Mesendoderm (in vitro differentiated cells): ENCODE measurements around the gene CTIF.

Experiments
- DNase-seq: peaks from one replicate; pipeline ENCODE4 v3.0.0; 2013
- H2AK5ac ChIP-seq: 2 replicates; pipeline ENCODE4 v1.6.1; 2013; ENCODE audit warnings: low read length, inconsistent platforms
- H2BK120ac ChIP-seq: 2 replicates; pipeline ENCODE4 v1.6.1; 2013; ENCODE audit warnings: low read depth, mild to moderate bottlenecking, low read length, moderate library complexity, mixed read lengths
- H2BK15ac ChIP-seq: replicated peaks from 2 replicates; pipeline ENCODE4 v1.6.1; 2013; ENCODE audit warnings: low read depth, mild to moderate bottlenecking, moderate library complexity
- H2BK5ac ChIP-seq: 2 replicates; pipeline ENCODE4 v1.6.1; 2013; ENCODE audit warnings: low read length, inconsistent platforms
- H3K18ac ChIP-seq: 2 replicates; pipeline ENCODE4 v1.6.1; 2013; ENCODE audit warnings: mild to moderate bottlenecking, low read length, mixed read lengths
- H3K23ac ChIP-seq: one replicate; pipeline ENCODE4 v1.6.1; 2013; ENCODE audit warnings: low read length
- H3K27ac ChIP-seq: 2 replicates; pipeline ENCODE4 v1.5.1; 2013; ENCODE audit warnings: low read depth, mild to moderate bottlenecking, inconsistent platforms, low read length, moderate library complexity
- H3K27me3 ChIP-seq: 2 replicates; pipeline ENCODE4 v1.6.1; 2013; ENCODE audit warnings: low read length, control low read depth, mild to moderate bottlenecking, inconsistent platforms; ENCODE audit not compliant: insufficient read depth, poor library complexity
- H3K36me3 ChIP-seq: 2 replicates; pipeline ENCODE4 v1.6.1; 2013; ENCODE audit warnings: low read length, inconsistent platforms; ENCODE audit not compliant: control insufficient read depth, insufficient read depth
- H3K4ac ChIP-seq: one replicate; pipeline ENCODE4 v1.6.1; 2013; ENCODE audit warnings: low read depth, mild to moderate bottlenecking, low read length, moderate library complexity
- H3K4me1 ChIP-seq: 2 replicates; pipeline ENCODE4 v1.6.1; 2013; ENCODE audit warnings: low read depth, low read length, inconsistent platforms; ENCODE audit not compliant: control insufficient read depth
- H3K4me2 ChIP-seq: 2 replicates; pipeline ENCODE4 v1.6.1; 2013; ENCODE audit warnings: low read length
- H3K4me3 ChIP-seq: 2 replicates; pipeline ENCODE4 v1.5.1; 2013; ENCODE audit warnings: mild to moderate bottlenecking, low read length
- H3K56ac ChIP-seq: one replicate; pipeline ENCODE4 v1.6.1; 2013; ENCODE audit warnings: low read length
- H3K79me1 ChIP-seq: 2 replicates; pipeline ENCODE4 v1.6.1; 2013; ENCODE audit warnings: low read length, inconsistent platforms
- H3K79me2 ChIP-seq: 2 replicates; pipeline ENCODE4 v1.6.1; 2013; ENCODE audit warnings: mild to moderate bottlenecking, low read length; ENCODE audit not compliant: control insufficient read depth, insufficient read depth
- H3K9ac ChIP-seq: 2 replicates; pipeline ENCODE4 v1.6.1; 2013; ENCODE audit warnings: low read length, inconsistent platforms
- H4K5ac ChIP-seq: one replicate; pipeline ENCODE4 v1.6.1; 2013; ENCODE audit warnings: low read length
- H4K8ac ChIP-seq: one replicate; pipeline ENCODE4 v1.6.1; 2013; ENCODE audit warnings: low read depth, mild to moderate bottlenecking, control low read depth, low read length, moderate library complexity
- WGBS: extraction: QIAGEN DNeasy Blood & Tissue Kit; methylation state at CpG from one replicate; pipeline ENCODE4 v1.1.7; 2013; ENCODE audit warnings: low lambda C conversion rate, missing lambda C conversion rate; ENCODE audit not compliant: insufficient coverage; ENCODE audit errors: extremely low coverage; 5-methylcytosine and 5-hydroxymethylcytosine counted together

The CTIF gene

DNA sequence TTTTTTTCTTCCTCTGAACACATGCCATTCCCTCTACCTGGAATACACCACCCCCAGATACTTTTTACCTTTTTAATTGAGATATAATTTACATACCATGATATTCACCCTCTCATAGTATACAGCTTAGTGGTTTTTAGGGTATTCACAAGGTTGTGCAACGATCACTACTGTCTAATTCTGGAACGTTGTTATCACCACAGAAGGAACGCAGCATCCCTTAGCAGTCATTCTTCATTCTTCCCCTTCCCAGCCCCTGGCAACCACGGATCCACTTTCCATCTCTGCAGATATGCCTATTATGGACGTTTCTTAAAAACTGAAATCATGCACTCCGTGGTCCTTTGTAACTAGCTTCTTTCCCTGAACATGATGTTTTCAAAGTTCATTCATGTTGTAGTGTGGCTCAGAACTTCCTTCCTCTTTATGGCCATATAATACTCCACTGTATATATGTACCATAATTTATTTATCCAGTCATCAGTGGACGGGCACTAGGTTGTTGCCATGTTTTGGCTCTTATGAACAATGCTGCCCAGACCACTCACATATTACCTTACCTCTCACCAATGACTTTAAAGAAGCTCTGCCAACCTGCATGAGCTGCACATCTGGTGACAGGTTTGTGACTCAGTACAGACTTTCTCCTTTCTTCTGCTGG lies 168.9 kb downstream of the CTIF start:
- no peak overlapping the region for H4K5ac ChIP-seq
- no peak overlapping the region for H2BK120ac ChIP-seq
- DNase-seq, result no peak
- H3K4ac ChIP-seq, result no peak overlapping the region
- WGBS, result no CpG with 5 or more reads among the region's 7 CpGs
- H3K36me3 ChIP-seq, result no peaks in the 10 kb centered on the region
- H3K27me3 ChIP-seq, result no peaks in the 10 kb centered on the region
- no peak overlapping the region for H3K56ac ChIP-seq
- H3K27ac ChIP-seq, result no peak overlapping the region
- H3K79me2 ChIP-seq, result no peaks in the 10 kb centered on the region
- no peak overlapping the region for H2BK5ac ChIP-seq
- no peak overlapping the region for H3K18ac ChIP-seq
- H3K4me1 ChIP-seq, result no peaks in the 10 kb centered on the region
- H3K23ac ChIP-seq, result no peak overlapping the region
- H4K8ac ChIP-seq, result no peak overlapping the region
- no peak overlapping the region for H3K4me2 ChIP-seq
- no peaks in the 10 kb centered on the region for H3K79me1 ChIP-seq
- H3K4me3 ChIP-seq, result no peak overlapping the region
- H2AK5ac ChIP-seq, result no peak overlapping the region
- no peak overlapping the region for H2BK15ac ChIP-seq
- H3K9ac ChIP-seq, result no peak overlapping the region

GRCh38 chr18:48708807-48709206 lies 170.0 kb downstream of the CTIF start:
- Histone ChIP-seq H2AK5ac (no peak overlapping the region), H3K4me3 (no peak overlapping the region), H2BK120ac (no peak overlapping the region), H4K5ac (no peak overlapping the region), H3K36me3 (no peaks in the 10 kb centered on the region), H3K27ac (no peak overlapping the region), H3K23ac (no peak overlapping the region), H2BK15ac (no peak overlapping the region), H2BK5ac (no peak overlapping the region), H3K79me2 (no peaks in the 10 kb centered on the region), H3K4me1 (no peaks in the 10 kb centered on the region), H3K9ac (no peak overlapping the region), H3K4ac (no peak overlapping the region), H3K27me3 (no peaks in the 10 kb centered on the region), H3K4me2 (no peak overlapping the region), H4K8ac (no peak overlapping the region), H3K79me1 (no peaks in the 10 kb centered on the region), H3K56ac (no peak overlapping the region), H3K18ac (no peak overlapping the region)
- no peak for DNase-seq
- no CpG with 5 or more reads among the region's 3 CpGs for WGBS

DNA sequence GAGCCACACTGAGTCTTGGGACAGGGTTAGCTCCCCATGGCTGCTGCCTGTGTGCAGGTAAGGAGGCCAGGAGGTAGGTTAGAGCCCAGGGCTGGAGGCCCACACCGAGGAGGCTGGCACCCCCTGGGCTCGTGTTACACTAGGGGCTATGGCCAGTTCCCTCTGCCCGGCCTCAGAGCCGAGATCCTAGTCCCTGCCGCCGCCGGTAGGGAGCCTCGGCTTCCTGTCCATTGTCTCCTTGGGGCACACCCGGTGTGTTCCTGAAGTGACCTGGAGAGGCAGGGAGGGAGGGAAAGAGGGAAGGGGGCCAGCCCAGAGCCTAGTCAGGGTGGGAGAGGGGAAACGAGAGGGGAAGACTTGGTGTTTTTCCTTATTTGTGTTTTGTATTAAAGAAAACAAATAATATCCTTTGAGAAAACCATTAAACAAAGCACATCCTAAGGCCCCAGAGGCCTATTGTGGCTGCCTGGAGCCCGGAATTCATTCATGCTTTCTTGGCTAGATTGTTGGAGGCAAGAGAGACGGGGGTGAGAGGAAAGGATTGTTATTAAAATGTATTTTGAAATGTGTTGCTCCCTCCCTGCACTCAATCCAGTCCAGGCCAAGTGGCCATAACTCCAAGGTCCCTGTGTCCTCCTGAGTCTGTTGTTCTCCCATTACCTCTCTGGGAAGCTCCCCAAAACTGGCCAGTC lies 170.7 kb downstream of the CTIF start:
- no CpG with 5 or more reads among the region's 12 CpGs for WGBS
- Histone ChIP-seq H3K36me3 (no peaks in the 10 kb centered on the region), H3K79me2 (no peaks in the 10 kb centered on the region), H3K4me2 (no peak overlapping the region), H3K9ac (no peak overlapping the region), H3K23ac (no peak overlapping the region), H3K56ac (peak overlapping the region; percentile 51), H3K79me1 (no peaks in the 10 kb centered on the region), H3K27me3 (no peaks in the 10 kb centered on the region), H4K8ac (no peak overlapping the region), H3K27ac (no peak overlapping the region), H3K4me1 (no peaks in the 10 kb centered on the region), H3K4ac (no peak overlapping the region), H2BK120ac (no peak overlapping the region), H3K18ac (no peak overlapping the region), H4K5ac (no peak overlapping the region), H2BK5ac (no peak overlapping the region), H2BK15ac (no peak overlapping the region), H3K4me3 (no peak overlapping the region), H2AK5ac (no peak overlapping the region)
- DNase-seq, result peak; percentile 53

GRCh38 chr18:48711651-48712486 lies 173.0 kb downstream of the CTIF start:
- peak; percentile 83 for DNase-seq
- no CpG with 5 or more reads among the region's 15 CpGs for WGBS
- H3K9ac ChIP-seq, result no peak overlapping the region

GRCh38 chr18:48713309-48713708 lies 174.5 kb downstream of the CTIF start:
- no peak for DNase-seq
- no peak overlapping the region for H3K4me3 ChIP-seq
- no peak overlapping the region for H3K27ac ChIP-seq

More at GRCh38 chr18:48711651-48712486, 173.0 kb downstream of the CTIF start:
- Histone ChIP-seq H3K4ac (no peak overlapping the region), H3K79me2 (no peaks in the 10 kb centered on the region), H3K4me1 (no peaks in the 10 kb centered on the region), H2BK15ac (no peak overlapping the region), H3K56ac (peak overlapping the region; percentile 61), H3K79me1 (no peaks in the 10 kb centered on the region), H4K5ac (no peak overlapping the region), H4K8ac (no peak overlapping the region), H2AK5ac (no peak overlapping the region), H3K27me3 (no peaks in the 10 kb centered on the region), H3K4me2 (no peak overlapping the region), H2BK5ac (no peak overlapping the region), H3K4me3 (no peak overlapping the region), H3K27ac (no peak overlapping the region), H2BK120ac (no peak overlapping the region), H3K36me3 (no peaks in the 10 kb centered on the region), H3K18ac (no peak overlapping the region), H3K23ac (no peak overlapping the region)

More at GRCh38 chr18:48713309-48713708, 174.5 kb downstream of the CTIF start:
- Histone ChIP-seq H3K4me1 (no peaks in the 10 kb centered on the region), H2BK120ac (no peak overlapping the region), H3K9ac (no peak overlapping the region), H3K4ac (no peak overlapping the region), H3K79me1 (no peaks in the 10 kb centered on the region), H2BK15ac (no peak overlapping the region), H3K56ac (no peak overlapping the region), H3K79me2 (no peaks in the 10 kb centered on the region), H3K23ac (no peak overlapping the region), H2AK5ac (no peak overlapping the region), H4K8ac (no peak overlapping the region), H3K18ac (no peak overlapping the region), H3K27me3 (no peaks in the 10 kb centered on the region), H3K4me2 (no peak overlapping the region), H3K36me3 (no peaks in the 10 kb centered on the region), H2BK5ac (no peak overlapping the region), H4K5ac (no peak overlapping the region)
- no CpG with 5 or more reads among the region's 14 CpGs for WGBS
